GM12878 (cell line): Measurements from ENCODE around the gene IRAK2. TPM values are rescaled to one million over a fixed set of nuclear protein-coding genes. Genes with fewer than 3 reads are reported as not detected.

ENCODE experiments used
- ATAC-seq: fragments of 200-7000 bp; cut with Tn5 transposase; 3 replicates; pipeline ENCODE4 v1.9.1; 2020; ENCODE audit warnings: mild to moderate bottlenecking, moderate library complexity
- BruUV-seq: library from RNA; stranded (reverse); fragments of 400-500 nt; replicated peaks from 2 replicates; lab custom pipeline; 2021; lab: Mats Ljungman, UMichigan
- CTCF ChIA-PET: fragments of 300-600 bp; sonication (Branson Sonifier 250); formaldehyde crosslinking; extraction: SDS; loops from one replicate; lab custom pipeline; 2021; ENCODE audit warnings: inconsistent platforms; lab: Yijun Ruan, JAX
- POLR2A ChIA-PET: fragments of 350-600 bp; formaldehyde crosslinking; extraction: SDS; loops from one replicate; lab custom pipeline; 2021; ENCODE audit warnings: inconsistent platforms; lab: Charles Lee
- RAD21 ChIA-PET: fragments of 300-600 bp; sonication (Branson Sonifier 250); formaldehyde crosslinking; loops from one replicate; lab custom pipeline; 2023; ENCODE audit warnings: antibody characterized with exemption; ENCODE audit not compliant: unreplicated experiment; lab: Charles Lee
- SMC1A ChIA-PET: fragments of 300-600 bp; sonication (Branson Sonifier 250); formaldehyde crosslinking; loops from one replicate; lab custom pipeline; 2023; ENCODE audit not compliant: unreplicated experiment, uncharacterized antibody; lab: Charles Lee
- DNase-seq: peaks from one replicate; pipeline ENCODE4 v3.0.0-alpha.2; 2011; ENCODE audit warnings: low read depth, low spot score
- FAIRE-seq: peaks from 3 replicates; lab custom pipeline; 2011; peaks lifted over from hg19 to GRCh38; lab: Jason Lieb, UNC
- H2AFZ ChIP-seq: 2 replicates; pipeline ENCODE4 v1.6.0; 2011; ENCODE audit warnings: low read depth, low read length, control low read depth; ENCODE audit not compliant: control insufficient read depth
- H3K27ac ChIP-seq: 2 replicates; pipeline ENCODE4 v1.5.1; 2011; ENCODE audit warnings: control low read depth; ENCODE audit not compliant: control insufficient read depth, insufficient read depth
- H3K27me3 ChIP-seq, 2 experiments: replicated peaks in 1 of 2; 2 replicates each; pipeline versions ENCODE4 v1.6.0 to v1.6.1; 2011; ENCODE audit warnings: low read length in 1 of 2; ENCODE audit not compliant: control insufficient read depth in 2 of 2, insufficient read depth in 2 of 2
- H3K36me3 ChIP-seq, 2 experiments: 2 replicates each; pipeline ENCODE4 v1.5.1; 2011; ENCODE audit warnings: low read length in 1 of 2; ENCODE audit not compliant: control insufficient read depth in 2 of 2, insufficient read depth in 2 of 2
- H3K4me1 ChIP-seq: 2 replicates; pipeline ENCODE4 v1.6.1; 2011; ENCODE audit warnings: mild to moderate bottlenecking, low read length, moderate library complexity, mixed read lengths; ENCODE audit not compliant: control insufficient read depth, insufficient read depth
- H3K4me2 ChIP-seq: 2 replicates; pipeline ENCODE4 v1.6.0; 2011; ENCODE audit warnings: control low read depth; ENCODE audit not compliant: control insufficient read depth, insufficient read depth
- H3K4me3 ChIP-seq: fragments of 200-600 bp; sonication (generic); 2 replicates; pipeline ENCODE4 v1.5.1; 2016
- H3K79me2 ChIP-seq: 2 replicates; pipeline ENCODE4 v1.6.0; 2011; ENCODE audit warnings: low read length; ENCODE audit not compliant: control insufficient read depth, insufficient read depth
- H3K9ac ChIP-seq: 2 replicates; pipeline ENCODE4 v1.8.0; 2011; ENCODE audit warnings: low read length, control low read depth, mixed read lengths; ENCODE audit not compliant: control insufficient read depth, insufficient read depth
- H3K9me3 ChIP-seq: replicated peaks from 3 replicates; pipeline ENCODE4 v1.5.1; 2011; ENCODE audit warnings: mild to moderate bottlenecking, low read length; ENCODE audit not compliant: control insufficient read depth, insufficient read depth
- H4K20me1 ChIP-seq: 2 replicates; pipeline ENCODE4 v1.6.0; 2011; ENCODE audit not compliant: control insufficient read depth, insufficient read depth
- IKZF1 ChIP-seq: fragments of 450-650 bp; conservative IDR thresholded peaks from 2 replicates; pipeline ENCODE4 v1.6.1; 2017; ENCODE audit warnings: antibody characterized with exemption, mild to moderate bottlenecking
- JUNB ChIP-seq: IDR thresholded peaks from 2 replicates; pipeline ENCODE4 v1.6.1; 2016; ENCODE audit warnings: antibody characterized with exemption, mild to moderate bottlenecking
- JUND ChIP-seq: IDR thresholded peaks from 2 replicates; pipeline ENCODE4 v1.6.1; 2012; ENCODE audit warnings: low read depth, mild to moderate bottlenecking, low read length, improper control_type of control experiment, moderate library complexity
- KAT2A ChIP-seq: conservative IDR thresholded peaks from 2 replicates; pipeline ENCODE4 v1.6.1; 2011; ENCODE audit warnings: low read depth, low read length; ENCODE audit not compliant: control insufficient read depth
- NFYB ChIP-seq: IDR thresholded peaks from 2 replicates; pipeline ENCODE4 v1.6.1; 2011; ENCODE audit warnings: low read depth, mild to moderate bottlenecking, low read length, improper control_type of control experiment, moderate library complexity; ENCODE audit not compliant: insufficient read depth
- RB1 ChIP-seq: fragments of 450-650 bp; formaldehyde crosslinking; IDR thresholded peaks from 2 replicates; pipeline ENCODE4 v1.6.1; 2017; ENCODE audit warnings: mild to moderate bottlenecking, borderline replicate concordance
- RELB ChIP-seq: fragments of 450-650 bp; IDR thresholded peaks from 2 replicates; pipeline ENCODE4 v1.6.1; 2017; ENCODE audit warnings: low read depth, mild to moderate bottlenecking, moderate library complexity
- REST ChIP-seq: IDR thresholded peaks from 2 replicates; pipeline ENCODE4 v1.6.1; 2012; ENCODE audit warnings: mild to moderate bottlenecking, low read depth, low read length
- RUNX3 ChIP-seq: IDR thresholded peaks from 2 replicates; pipeline ENCODE4 v1.6.1; 2012; ENCODE audit warnings: low read length, inconsistent platforms
- STAT3 ChIP-seq: IDR thresholded peaks from 2 replicates; pipeline ENCODE4 v1.6.1; 2011; ENCODE audit warnings: low read depth, low read length, improper control_type of control experiment
- WGBS: methylation state at CpG from one replicate; pipeline ENCODE4 v1.1.6; 2016; ENCODE audit warnings: low lambda C conversion rate; ENCODE audit not compliant: insufficient replicate concordance, insufficient coverage; ENCODE audit errors: missing lambda C conversion rate; 5-methylcytosine and 5-hydroxymethylcytosine counted together
- in situ Hi-C: fragments of 300-500 bp; cut with MboI; formaldehyde crosslinking; loops from 9 replicates; pipeline ENCODE4 v1.14.3; 2018; ENCODE audit warnings: mixed read lengths
- intact Hi-C: fragments of 100-400 bp; cut with micrococcal nuclease; formaldehyde crosslinking; loops from one replicate; pipeline ENCODE4 v1.14.2; 2022; ENCODE audit not compliant: unreplicated experiment
- polyA plus RNA-seq, 11 experiments: library from polyadenylated mRNA; depleted of rRNA in 4 of 11; unstranded in 6 of 11; stranded (reverse) in 5 of 11; fragments of >200 nt; fragmentation: Nextera tagmentation in 4 of 11; fragmentation: Illumina TruSeq in 1 of 11; extraction: Ambion mirVana in 4 of 11; extraction: Trizol in 1 of 11; gene quantifications; 1 replicate in 1 of 11; 2 replicates in 10 of 11; pipeline versions ENCODE4 v1.2.1 to v1.2.3, GENCODE V29; 2011 to 2016; ENCODE audit warnings: inconsistent platforms in 2 of 11, missing spikeins in 2 of 11, low read depth in 1 of 11
- total RNA-seq, 4 experiments: library from RNA; depleted of rRNA in 3 of 4; stranded (reverse); fragments of >200 nt in 3 of 4; fragmentation: Illumina TruSeq in 1 of 4; extraction: Trizol in 1 of 4; gene quantifications; 2 replicates each; pipeline versions ENCODE4 v1.2.1 to v1.2.3, GENCODE V29; 2013 to 2021

IRAK2 gene
- total and polyA plus RNA-seq, 10 of the 15 experiments (the other 5 are each of a cell fraction or from before 2014, with no cell fraction given): 0.48 to 5.7 (median 4.5) TPM

- Histone ChIP-seq H3K27ac (no peak overlapping the region), H3K9ac (no peak overlapping the region), H3K9me3 (no peaks in the 10 kb centered on the region), H2AFZ (no peak overlapping the region), H3K79me2 (peaks cover 17% of the 10 kb centered on the region), H3K36me3 (peaks cover 30 to 33% of the 10 kb centered on the region in 2 experiments; a peak in 3 of 4 replicates), H3K4me1 (peaks cover 4% of the 10 kb centered on the region; the same call in 1 of the 2 replicates), H3K4me3 (no peak overlapping the region), H3K27me3 (no peaks in the 10 kb centered on the region), H4K20me1 (no peaks in the 10 kb centered on the region; the same call in 1 of the 2 replicates), H3K4me2 (no peak overlapping the region)
- no peak for TF ChIP-seq KAT2A
- intact Hi-C loops (no loop called here), in situ Hi-C loops (no loop called here)
- ChIA-PET POLR2A (interaction anchor here (0.6 kb wide), 1 partner anchor 13 kb away, joined by 4 read pairs; no protein-coding TSS in a partner anchor), CTCF (no interaction called here), SMC1A (no interaction called here), RAD21 (no interaction called here)
- DNase-seq (no peak), FAIRE-seq (no peak), ATAC-seq (no peak)
- BruUV-seq: no TSS peak
- 100% methylated on average over 1 of the region's 1 CpG for WGBS
Observed at GRCh38 chr3:10278501-10278900, 113.8 kb downstream of the IRAK2 start.

- intact Hi-C loops: no loop called here
- CTCF ChIA-PET: interaction anchor here (1.3 to 1.9 kb wide), 4 partner anchors 11 to 32 kb away, joined by 4 to 9 read pairs (median 6); partner anchors contain the start of genes GHRL and TATDN2
- ATAC-seq (no peak), DNase-seq (no peak), FAIRE-seq (no peak)
- Histone ChIP-seq H3K4me1 (peaks cover 4% of the 10 kb centered on the region; the same call in 1 of the 2 replicates), H3K27ac (no peak overlapping the region), H3K9ac (no peak overlapping the region), H3K36me3 (peaks cover 28 to 30% of the 10 kb centered on the region in 2 experiments; a peak in 3 of 4 replicates), H3K79me2 (peaks cover 8% of the 10 kb centered on the region), H2AFZ (no peak overlapping the region), H3K9me3 (no peaks in the 10 kb centered on the region), H4K20me1 (no peaks in the 10 kb centered on the region), H3K27me3 (no peaks in the 10 kb centered on the region), H3K4me2 (no peak overlapping the region), H3K4me3 (no peak overlapping the region)
- RAD21 ChIA-PET: interaction anchor here (1.0 to 1.4 kb wide), 2 partner anchors 14 to 42 kb away, joined by 3 to 5 read pairs; partner anchors contain the start of gene GHRL
- WGBS: 93% methylated on average over 13 of the region's 13 CpGs
- POLR2A ChIA-PET: interaction anchor here (1.5 kb wide), 1 partner anchor 30 kb away, joined by 4 read pairs; no protein-coding TSS in a partner anchor
- SMC1A ChIA-PET: interaction anchor here (1.0 to 1.4 kb wide), 2 partner anchors 13 to 292 kb away, joined by 4 to 5 read pairs; partner anchors contain the start of gene GHRL
- in situ Hi-C loops: no loop called here
- BruUV-seq: TSS peak; percentile 21
- no peak for TF ChIP-seq RUNX3
- TF ChIP-seq STAT3: no peak
- TF ChIP-seq JUND: no peak
- TF ChIP-seq JUNB: no peak
- TF ChIP-seq NFYB: no peak
- no peak for TF ChIP-seq RELB
- TF ChIP-seq RB1: no peak
- no peak for TF ChIP-seq REST
- TF ChIP-seq IKZF1: no peak
Observed at GRCh38 chr3:10279384-10280176, 114.9 kb downstream of the IRAK2 start.
